ENCODE data around the gene ACAA1. TPM values are rescaled to one million over a fixed set of nuclear protein-coding genes. Genes with fewer than 3 reads are reported as not detected.

ACAA1 gene
- total RNA-seq (2011; cell fraction: chromatin; rRNA removed; ENCODE audit: low replicate concordance), result 89.1 and 251 TPM in 2 replicates
- 210 and 237 TPM in 2 replicates for total RNA-seq (2011; cell fraction: nucleolus; rRNA removed)
- 121 and 146 TPM in 2 replicates for total RNA-seq (2011; cell fraction: nucleoplasm; rRNA removed)
- total RNA-seq (2014; rRNA removed) (55.0 and 66.3 TPM in 2 replicates), total RNA-seq (2014; rRNA removed; fragmentation: Illumina TruSeq; extraction: Trizol) (23.6 and 34.5 TPM in 2 replicates), total RNA-seq (2015; rRNA removed; fragmentation: Illumina TruSeq; extraction: Trizol) (53.5 and 62.3 TPM in 2 replicates), total RNA-seq (2021) (66.8 and 67.9 TPM in 2 replicates), polyA plus RNA-seq (2011; rRNA removed) (60.2 and 92.0 TPM in 2 replicates), polyA plus RNA-seq (2014; fragmentation: Illumina TruSeq; extraction: Trizol) (54.5 and 57.2 TPM in 2 replicates), polyA plus RNA-seq (2014; fragmentation: Nextera tagmentation; extraction: Ambion mirVana) (1 to 10 TPM; 4.0 to 7.9 TPM), polyA plus RNA-seq (2014; rRNA removed) (88.9 and 96.0 TPM in 2 replicates), polyA minus RNA-seq (2011; rRNA and poly(A)+ RNA removed) (66.3 and 72.1 TPM in 2 replicates), Bru-seq, nascent RNA (percentile 81 among the genes with signal in this experiment), BruChase-seq, experiment 1, labeled RNA remaining after a 2-hour chase (percentile 76 among the genes with signal in this experiment), BruChase-seq, experiment 2, labeled RNA remaining after a 6-hour chase (percentile 76 among the genes with signal in this experiment)
- polyA plus RNA-seq (2011; cell fraction: cytosol; rRNA removed), result 63.6 and 69.7 TPM in 2 replicates
- 347 and 373 TPM in 2 replicates for polyA plus RNA-seq (2011; cell fraction: nucleus; rRNA removed)
- 60.7 and 67.7 TPM in 2 replicates for polyA plus RNA-seq (2012)
- 31.5 and 38.0 TPM in 2 replicates for polyA minus RNA-seq (2011; cell fraction: cytosol; rRNA and poly(A)+ RNA removed)
- polyA minus RNA-seq (2011; cell fraction: nucleus; rRNA and poly(A)+ RNA removed), result 111 and 182 TPM in 2 replicates
- long read RNA-seq, experiment 1, transcript ACAA1-202 (12 exons, 1,785 nt), result major isoform, 112 of 158 reads
- long read RNA-seq, experiment 1, partial matches to known transcripts, result 6 of 158 reads
- long read RNA-seq, experiment 1, other reads (novel, unspliced or antisense), result 36 of 158 reads
- long read RNA-seq, experiment 2, transcript ACAA1-202 (12 exons, 1,785 nt), result major isoform, 51 of 79 reads
- long read RNA-seq, experiment 2, partial matches to known transcripts, result 9 of 79 reads
- long read RNA-seq, experiment 2, other reads (novel, unspliced or antisense), result 19 of 79 reads
- long read RNA-seq, experiment 3, transcript ACAA1-202 (12 exons, 1,785 nt), result major isoform, 65 of 78 reads
- long read RNA-seq, experiment 3, partial matches to known transcripts, result 0 of 78 reads
- long read RNA-seq, experiment 3, other reads (novel, unspliced or antisense), result 10 of 78 reads

DNA sequence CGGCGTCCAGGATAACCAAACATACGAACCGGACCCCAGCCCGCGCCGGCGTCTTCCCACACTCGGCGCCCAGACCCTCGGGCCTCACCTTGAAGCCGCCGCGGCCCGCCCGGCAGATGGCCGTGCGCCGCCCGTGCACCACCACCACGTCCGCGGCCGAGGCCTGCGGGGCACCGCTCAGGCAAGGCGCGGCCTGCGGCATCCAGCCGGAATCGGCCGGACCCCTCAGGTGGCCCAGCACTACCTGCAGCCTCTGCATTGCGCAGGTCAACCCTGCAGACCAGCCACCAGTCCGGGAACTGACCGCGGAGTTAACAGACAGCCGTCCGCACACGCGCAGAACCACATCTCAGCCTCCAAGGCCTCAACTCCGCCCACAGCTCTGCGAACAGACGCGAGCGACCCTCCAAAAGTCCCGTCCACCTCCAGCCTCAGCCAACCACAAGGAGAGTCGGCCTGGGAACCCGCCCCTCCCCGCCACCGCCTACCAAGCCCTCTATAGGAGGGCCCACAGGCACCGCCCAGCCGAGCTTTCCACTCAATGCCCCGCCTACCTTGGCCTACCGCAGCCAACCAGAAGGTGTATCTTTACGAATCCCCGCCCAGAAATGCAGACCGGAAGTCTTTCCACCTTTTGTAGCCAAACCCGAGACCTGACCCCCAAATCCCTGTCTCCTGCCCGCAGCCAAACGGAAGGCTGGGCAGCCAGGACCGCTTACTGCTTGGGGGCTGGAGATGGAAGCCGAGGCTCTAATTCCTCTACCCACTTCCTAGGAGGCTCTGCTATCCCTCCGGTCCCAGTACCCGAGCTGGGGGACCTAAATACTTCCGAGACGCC, at the start of gene ACAA1:
Gene ACAA1 (minus strand): TSS at position 351 of the 838 bp plus-strand sequence. CDS start 92 bp downstream, at position 259.
- no peaks in the 10 kb centered on the region for H4K20me1 ChIP-seq (replicated peaks; ENCODE audit: control insufficient read depth, insufficient read depth, low read length)
- in situ Hi-C loops (cut with MboI), result loop anchor here (10.0 kb wide), 2 partner anchors 208 to 338 kb away; partner anchors contain the start of gene XYLB
- TF ChIP-seq PATZ1 (CRISPR knock-in tag; IDR thresholded peaks at IDR 0.05; ENCODE audit: borderline replicate concordance), result no peak
- no peak for TF ChIP-seq ZNF717 (CRISPR knock-in tag; IDR thresholded peaks at IDR 0.05)
- peak; percentile 6; the same call in 1 of the 2 replicates for TF ChIP-seq HCFC1 (IDR thresholded peaks at IDR 0.05; ENCODE audit: low read depth, low read length)
- no peak for TF ChIP-seq ARID1B (IDR thresholded peaks at IDR 0.05)
- TF ChIP-seq PRMT5 (CRISPR knock-in tag; IDR thresholded peaks at IDR 0.05), result no peak
- TF ChIP-seq, protein P1, sequence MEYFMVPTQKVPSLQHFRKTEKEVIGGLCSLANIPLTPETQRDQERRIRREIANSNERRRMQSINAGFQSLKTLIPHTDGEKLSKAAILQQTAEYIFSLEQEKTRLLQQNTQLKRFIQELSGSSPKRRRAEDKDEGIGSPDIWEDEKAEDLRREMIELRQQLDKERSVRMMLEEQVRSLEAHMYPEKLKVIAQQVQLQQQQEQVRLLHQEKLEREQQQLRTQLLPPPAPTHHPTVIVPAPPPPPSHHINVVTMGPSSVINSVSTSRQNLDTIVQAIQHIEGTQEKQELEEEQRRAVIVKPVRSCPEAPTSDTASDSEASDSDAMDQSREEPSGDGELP (CRISPR knock-in tag; IDR thresholded peaks at IDR 0.05; ENCODE audit: borderline replicate concordance), result peak; percentile 26; the same call in 1 of the 2 replicates
- no peak for TF ChIP-seq RBM22 (IDR thresholded peaks at IDR 0.05; ENCODE audit: low read depth, low read length, poor library complexity, severe bottlenecking)
- peak in 1 of 2 experiments; percentile 2; a peak in 1 of 4 replicates for TF ChIP-seq RCOR1 (IDR thresholded peaks at IDR 0.05; ENCODE audit: borderline replicate concordance in 1 of 2, low read depth in 2 of 2, low read length in 2 of 2)
- TF ChIP-seq DNMT1 (IDR thresholded peaks at IDR 0.05), result no peak
- TF ChIP-seq NCOR1 (IDR thresholded peaks at IDR 0.05), result no peak
- no peak for TF ChIP-seq ARNT (IDR thresholded peaks at IDR 0.05)

More for the DNA sequence above, at the start of gene ACAA1:
- Histone ChIP-seq H3K9me3 (replicated peaks; ENCODE audit: control insufficient read depth, insufficient read depth, low read depth, low read length) (no peaks in the 10 kb centered on the region), H3K4me1 (replicated peaks in 1 of 2; ENCODE audit: control insufficient read depth in 2 of 2, insufficient read depth in 2 of 2, low read length in 2 of 2) (peaks cover 18 to 33% of the 10 kb centered on the region in 2 experiments; a peak in 4 of 5 replicates), H3K4me3 (peak within 1 kb of the TSS; percentile 90), H2AFZ (ENCODE audit: low read depth, low read length) (peak within 1 kb of the TSS; percentile 99), H3K9ac (ENCODE audit: insufficient read depth in 1 of 2, low read depth in 2 of 2, low read length in 2 of 2) (peak within 1 kb of the TSS; percentile 79 to 97), H3K27me3 (ENCODE audit: control insufficient read depth in 2 of 2, insufficient read depth in 2 of 2, low read length in 2 of 2) (no peaks in the 10 kb centered on the region; a peak in 1 of 5 replicates), H3K4me2 (ENCODE audit: insufficient read depth, low read length) (peak within 1 kb of the TSS; percentile 98), H3K27ac (ENCODE audit: extremely low read depth, low read depth, low read length) (peak within 1 kb of the TSS; percentile 83), H3K36me3 (ENCODE audit: control insufficient read depth, insufficient read depth, low read length) (peaks cover 59% of the 10 kb centered on the region), H3K79me2 (ENCODE audit: control insufficient read depth, insufficient read depth, low read length) (peaks cover 43% of the 10 kb centered on the region), H3K9me1 (ENCODE audit: control insufficient read depth, insufficient read depth, low read length) (no peaks in the 10 kb centered on the region)
- FAIRE-seq (peak; percentile 99), DNase-seq (ENCODE audit: extremely low read depth in 1 of 4, low spot score in 3 of 4) (peak; percentile 99 to 100 (median 99)), ATAC-seq (peak; percentile 95)
- ChIA-PET POLR2A (interaction anchor here (0.6 to 5.0 kb wide), 20 partner anchors 9 to 349 kb away, joined by 3 to 55 read pairs (median 3); partner anchors contain the start of gene OXSR1), CTCF (ENCODE audit: low intra/inter-chr PET ratio) (no interaction called here)
- whole genome bisulfite sequencing (ENCODE audit: insufficient coverage, low coverage, missing lambda C conversion rate), result under 1% methylated on average over 60 of the region's 66 CpGs
- TSS peak; percentile 61 for BruUV-seq (replicated peaks)
- intact Hi-C loops (cut with micrococcal nuclease), result loop anchor here (1.0 to 10.0 kb wide), 6 partner anchors 28 to 518 kb away; partner anchors contain the start of genes OXSR1 and XYLB

All from K562 (cell line).